Activated T-helper 2 cell treated with anti-CD3 and anti-CD28 coated beads, Interferon-gamma antibody, Interleukin-2, Interleukin-4, amounts not matched to agents 10 μg/mL and 5 μg/mL and 100 μg/mL, durations not matched to agents 14 hours and 24 hours and 36 hours (primary cell): ENCODE results near the gene TBKBP1. TPM values are rescaled to one million over a fixed set of nuclear protein-coding genes. Genes with fewer than 3 reads are reported as not detected.

Experiments
- DNase-seq: peaks from one replicate; pipeline ENCODE4 v3.0.0; 2021; ENCODE audit warnings: low spot score
- H3K27ac Mint-ChIP-seq: one replicate; pipeline ENCODE4 v1.8.0; 2021; ENCODE audit warnings: mixed read lengths
- H3K27me3 Mint-ChIP-seq: one replicate; pipeline ENCODE4 v1.8.0; 2021; ENCODE audit warnings: low read depth, mixed read lengths
- H3K36me3 Mint-ChIP-seq: one replicate; pipeline ENCODE4 v1.8.0; 2021; ENCODE audit warnings: low read depth, mixed read lengths
- H3K4me1 Mint-ChIP-seq: one replicate; pipeline ENCODE4 v1.8.0; 2021; ENCODE audit warnings: low read depth, mixed read lengths
- H3K4me3 Mint-ChIP-seq: one replicate; pipeline ENCODE4 v1.8.0; 2021; ENCODE audit warnings: low read depth, mild to moderate bottlenecking, moderate library complexity, mixed read lengths
- H3K9me3 Mint-ChIP-seq: one replicate; pipeline ENCODE4 v1.8.0; 2021; ENCODE audit warnings: mixed read lengths
- intact Hi-C: fragments of 100-400 bp; cut with micrococcal nuclease; formaldehyde crosslinking; loops from one replicate; pipeline ENCODE4 v1.15.1; 2023
- total RNA-seq: library from RNA; stranded (reverse); gene quantifications from 2 replicates; pipeline ENCODE4 v1.2.3, GENCODE V29; 2022

TBKBP1 gene
- 9.8 and 11.3 TPM in 2 replicates for total RNA-seq

GRCh38 chr17:47693731-47694580, at the start of gene TBKBP1:
TSS of gene TBKBP1 (plus strand) at chr17:47694161. CDS start at chr17:47696113, 1,952 bp downstream.
- Mint-ChIP-seq H3K4me1 (peaks cover 31% of the 10 kb centered on the region), H3K9me3 (no peaks in the 10 kb centered on the region), H3K36me3 (no peaks in the 10 kb centered on the region), H3K27ac (peak within 1 kb of the TSS; percentile 86), H3K4me3 (peak within 1 kb of the TSS; percentile 89), H3K27me3 (peaks cover 2% of the 10 kb centered on the region)
- no peak for DNase-seq
- intact Hi-C loops: no loop called here

GRCh38 chr17:47644324-47644723, 49.6 kb upstream of the TBKBP1 start:
- Mint-ChIP-seq H3K9me3 (no peaks in the 10 kb centered on the region), H3K27ac (no peak overlapping the region), H3K4me3 (no peak overlapping the region), H3K36me3 (peaks cover 12% of the 10 kb centered on the region), H3K4me1 (peaks cover 15% of the 10 kb centered on the region), H3K27me3 (no peaks in the 10 kb centered on the region)
- no peak for DNase-seq
- intact Hi-C loops: no loop called here

GRCh38 chr17:47649153-47649971, 44.6 kb upstream of the TBKBP1 start, which contains the start of gene KPNB1:
TSS of gene KPNB1 (plus strand) at chr17:47649919. CDS start at chr17:47650245, 326 bp downstream.
- Mint-ChIP-seq H3K36me3 (peaks cover 48% of the 10 kb centered on the region), H3K27me3 (no peaks in the 10 kb centered on the region), H3K27ac (peak within 1 kb of the TSS; percentile 100), H3K4me1 (peaks cover 42% of the 10 kb centered on the region), H3K9me3 (no peaks in the 10 kb centered on the region), H3K4me3 (peak within 1 kb of the TSS; percentile 96)
- peak; percentile 99 for DNase-seq
- intact Hi-C loops: loop anchor here (1.0 to 2.0 kb wide), 2 partner anchors 11 to 15 kb away; no protein-coding TSS in a partner anchor

- Mint-ChIP-seq H3K27ac (peak overlapping the region; percentile 100), H3K9me3 (no peaks in the 10 kb centered on the region), H3K27me3 (no peaks in the 10 kb centered on the region), H3K4me1 (peaks cover 48% of the 10 kb centered on the region), H3K4me3 (peak overlapping the region; percentile 96), H3K36me3 (peaks cover 55% of the 10 kb centered on the region)
- no peak for DNase-seq
- intact Hi-C loops: loop anchor here (1.0 to 2.0 kb wide), 2 partner anchors 10 to 15 kb away; no protein-coding TSS in a partner anchor
Measured at GRCh38 chr17:47649972-47650524, 43.9 kb upstream of the TBKBP1 start.

- Mint-ChIP-seq H3K4me3 (peak overlapping the region; percentile 94), H3K9me3 (no peaks in the 10 kb centered on the region), H3K27ac (peak overlapping the region; percentile 84), H3K27me3 (no peaks in the 10 kb centered on the region), H3K4me1 (peaks cover 56% of the 10 kb centered on the region), H3K36me3 (peaks cover 63% of the 10 kb centered on the region)
- peak; percentile 92 for DNase-seq
- intact Hi-C loops: no loop called here
Measured at GRCh38 chr17:47650525-47651522, 43.1 kb upstream of the TBKBP1 start.

- H3K4me1 Mint-ChIP-seq: peaks cover 60% of the 10 kb centered on the region
- intact Hi-C loops: no loop called here
- DNase-seq: no peak
- peaks cover 72% of the 10 kb centered on the region for H3K36me3 Mint-ChIP-seq
- H3K27ac Mint-ChIP-seq: peak overlapping the region; percentile 84
- H3K9me3 Mint-ChIP-seq: no peaks in the 10 kb centered on the region
- H3K4me3 Mint-ChIP-seq: peak overlapping the region; percentile 94
- H3K27me3 Mint-ChIP-seq: no peaks in the 10 kb centered on the region
Measured at GRCh38 chr17:47651704-47652103, 42.3 kb upstream of the TBKBP1 start.

- H3K4me1 Mint-ChIP-seq: peaks cover 64% of the 10 kb centered on the region
- intact Hi-C loops: no loop called here
- H3K4me3 Mint-ChIP-seq: peak overlapping the region; percentile 61
- H3K36me3 Mint-ChIP-seq: peaks cover 77% of the 10 kb centered on the region
- H3K27me3 Mint-ChIP-seq: no peaks in the 10 kb centered on the region
- peak overlapping the region; percentile 71 for H3K27ac Mint-ChIP-seq
- H3K9me3 Mint-ChIP-seq: no peaks in the 10 kb centered on the region
- DNase-seq: no peak
Measured at GRCh38 chr17:47652570-47652969, 41.4 kb upstream of the TBKBP1 start.

- Mint-ChIP-seq H3K27ac (peak overlapping the region; percentile 36), H3K36me3 (peaks cover 78% of the 10 kb centered on the region), H3K4me1 (peaks cover 63% of the 10 kb centered on the region), H3K4me3 (peak overlapping the region; percentile 45), H3K9me3 (no peaks in the 10 kb centered on the region), H3K27me3 (no peaks in the 10 kb centered on the region)
- no peak for DNase-seq
- intact Hi-C loops: no loop called here
Measured at GRCh38 chr17:47653442-47653841, 40.5 kb upstream of the TBKBP1 start.

- Mint-ChIP-seq H3K36me3 (peaks cover 85% of the 10 kb centered on the region), H3K4me3 (no peak overlapping the region), H3K9me3 (no peaks in the 10 kb centered on the region), H3K27me3 (no peaks in the 10 kb centered on the region), H3K4me1 (peaks cover 67% of the 10 kb centered on the region), H3K27ac (peak overlapping the region; percentile 68)
- DNase-seq: no peak
- intact Hi-C loops: no loop called here
Measured at GRCh38 chr17:47654991-47655390, 39.0 kb upstream of the TBKBP1 start.

GRCh38 chr17:47660064-47660492, 33.9 kb upstream of the TBKBP1 start:
- H3K36me3 Mint-ChIP-seq: peaks cover 88% of the 10 kb centered on the region
- DNase-seq: no peak
- intact Hi-C loops: loop anchor here (1.0 to 10.0 kb wide), 4 partner anchors 11 to 145 kb away; partner anchors contain the start of gene KPNB1
- no peaks in the 10 kb centered on the region for H3K9me3 Mint-ChIP-seq
- H3K27ac Mint-ChIP-seq: peak overlapping the region; percentile 78
- H3K4me3 Mint-ChIP-seq: peak overlapping the region; percentile 68
- H3K27me3 Mint-ChIP-seq: no peaks in the 10 kb centered on the region
- peaks cover 49% of the 10 kb centered on the region for H3K4me1 Mint-ChIP-seq

- H3K27ac Mint-ChIP-seq: peak overlapping the region; percentile 61
- no peaks in the 10 kb centered on the region for H3K27me3 Mint-ChIP-seq
- H3K9me3 Mint-ChIP-seq: no peaks in the 10 kb centered on the region
- peak; percentile 36 for DNase-seq
- no peak overlapping the region for H3K4me3 Mint-ChIP-seq
- H3K36me3 Mint-ChIP-seq: peaks cover 88% of the 10 kb centered on the region
- intact Hi-C loops: loop anchor here (2.0 to 10.0 kb wide), 4 partner anchors 15 to 141 kb away; partner anchors contain the start of gene KPNB1
- H3K4me1 Mint-ChIP-seq: peaks cover 28% of the 10 kb centered on the region
Measured at GRCh38 chr17:47663912-47664623, 29.9 kb upstream of the TBKBP1 start.
